K562 (cell line): ENCODE results near the gene DHX58. TPM values are rescaled to one million over a fixed set of nuclear protein-coding genes. Genes with fewer than 3 reads are reported as not detected.

ENCODE experiments used
- BRD9 ChIP-seq: fragments of 450-650 bp; IDR thresholded peaks from 2 replicates; pipeline ENCODE4 v1.6.1; 2018; ENCODE audit warnings: low read depth; ENCODE audit not compliant: partially characterized antibody
- MYC ChIP-seq, 2 experiments: fragments of 250-450 bp in 1 of 2; sonication (Bioruptor Pico) in 1 of 2; IDR thresholded peaks; 2 replicates each; pipeline versions ENCODE4 v1.5.1 to v1.6.1; 2012 to 2021; ENCODE audit warnings: low read depth in 2 of 2, borderline replicate concordance in 1 of 2, improper control_type of control experiment in 1 of 2, low read length in 1 of 2, mild to moderate bottlenecking in 1 of 2, moderate library complexity in 1 of 2
- YY1 ChIP-seq, 3 experiments: IDR thresholded peaks; 2 replicates each; pipeline ENCODE4 v1.6.1; 2011; ENCODE audit warnings: low read length in 2 of 3, mild to moderate bottlenecking in 2 of 3, moderate library complexity in 2 of 3, borderline replicate concordance in 1 of 3, control low read depth in 1 of 3, low read depth in 1 of 3; ENCODE audit not compliant: insufficient read depth in 3 of 3, insufficient replicate concordance in 2 of 3, control insufficient read depth in 1 of 3, insufficient read length in 1 of 3; ENCODE audit errors: extremely low read depth in 1 of 3
- polyA plus RNA-seq, 8 experiments: library from polyadenylated mRNA; depleted of rRNA in 4 of 8; stranded (reverse) in 5 of 8; unstranded in 3 of 8; fragments of >200 nt; fragmentation: Nextera tagmentation in 2 of 8; fragmentation: Illumina TruSeq in 1 of 8; extraction: Ambion mirVana in 2 of 8; extraction: Trizol in 1 of 8; gene quantifications; 2 replicates each; pipeline versions ENCODE4 v1.2.1 to v1.2.3, GENCODE V29; 2011 to 2014; ENCODE audit warnings: inconsistent platforms in 1 of 8, missing spikeins in 1 of 8
- total RNA-seq, 7 experiments: library from RNA; depleted of rRNA in 6 of 7; stranded (reverse); fragments of >200 nt in 6 of 7; fragmentation: Illumina TruSeq in 2 of 7; extraction: Trizol in 2 of 7; gene quantifications; 2 replicates each; pipeline versions ENCODE4 v1.2.1 to v1.2.3, GENCODE V29; 2011 to 2021; ENCODE audit warnings: low replicate concordance in 1 of 7
- TF ChIP-seq, protein P1 (sequence below): fragments of 250-450 bp; sonication (Bioruptor Pico); IDR thresholded peaks from 2 replicates; pipeline ENCODE4 v1.4.0; 2020; ENCODE audit warnings: mild to moderate bottlenecking
- TF ChIP-seq, protein P2 (sequence below): fragments of 250-450 bp; sonication (Bioruptor Pico); IDR thresholded peaks from 2 replicates; pipeline ENCODE4 v1.8.0; 2022; ENCODE audit warnings: moderate library complexity, mild to moderate bottlenecking, inconsistent platforms

DHX58 gene
- total and polyA plus RNA-seq, 9 of the 15 experiments (the other 6 are each of a cell fraction or from before 2014, with no cell fraction given), result 0.15 to 3.0 (median 1.4) TPM

DNA sequence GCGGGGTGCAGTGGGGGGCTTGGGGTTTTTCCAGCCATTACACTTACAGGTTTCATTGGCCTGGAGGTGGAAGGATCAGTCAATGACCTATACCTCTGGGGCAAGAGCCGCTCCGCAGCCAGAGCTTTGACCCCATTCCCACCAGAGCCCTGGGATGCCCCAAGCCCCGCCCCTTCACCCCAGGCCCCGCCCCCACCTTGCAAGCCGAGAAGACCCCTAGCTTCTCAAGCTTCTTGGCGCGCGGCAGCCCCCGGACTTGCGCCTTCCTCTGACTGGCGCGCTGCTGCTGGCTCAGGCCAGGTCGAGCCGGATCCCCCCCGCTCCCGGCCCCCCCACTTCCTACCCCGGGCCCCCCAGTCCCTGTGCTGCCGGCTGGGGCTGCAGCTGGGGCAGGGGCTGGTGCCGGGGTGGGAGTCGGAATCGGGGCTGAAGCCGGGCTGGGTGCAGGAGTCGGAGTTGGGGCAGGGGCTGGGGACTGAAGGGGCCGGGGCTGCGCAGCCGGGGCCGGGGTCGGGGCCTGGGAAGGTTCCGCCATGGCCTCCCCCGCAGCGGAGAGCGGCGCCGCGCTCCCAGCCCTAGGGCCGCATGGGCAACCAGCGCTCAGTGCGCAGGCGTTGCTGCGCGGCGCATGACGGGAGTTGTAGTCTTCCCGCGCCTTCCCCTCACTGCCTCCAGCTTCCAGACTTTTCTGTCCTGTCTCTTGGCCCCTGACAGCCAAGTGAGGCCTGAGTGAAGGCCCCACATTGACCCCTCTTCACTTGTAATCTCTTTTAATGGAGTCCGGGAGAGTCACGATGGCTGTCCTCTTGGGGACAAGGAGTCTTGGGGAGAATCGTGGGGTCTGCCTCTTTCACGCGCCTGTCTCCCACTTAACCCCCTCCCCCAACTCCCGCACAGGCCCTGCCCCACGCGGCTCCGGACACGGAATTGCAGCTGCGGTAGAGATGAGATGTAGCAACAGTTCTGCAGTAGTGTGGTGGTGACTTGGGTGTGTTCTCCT is 8.6 kb upstream of the DHX58 start, which contains the start of gene KAT2A (continued):
- TF ChIP-seq MYC (IDR thresholded peaks at IDR 0.05; ENCODE audit: low read depth, low read length) (peak; percentile 98), MYC (CRISPR knock-in tag; IDR thresholded peaks at IDR 0.05; ENCODE audit: borderline replicate concordance, low read depth) (no peak), BRD9 (no peak), YY1 (IDR thresholded peaks at IDR 0.05; ENCODE audit: borderline replicate concordance in 1 of 3, control insufficient read depth in 1 of 3, extremely low read depth in 1 of 3, insufficient read depth in 3 of 3, insufficient read length in 1 of 3, insufficient replicate concordance in 2 of 3, low read depth in 1 of 3, low read length in 2 of 3) (peak; percentile 43 to 85 (median 71))
- TF ChIP-seq, protein P1, sequence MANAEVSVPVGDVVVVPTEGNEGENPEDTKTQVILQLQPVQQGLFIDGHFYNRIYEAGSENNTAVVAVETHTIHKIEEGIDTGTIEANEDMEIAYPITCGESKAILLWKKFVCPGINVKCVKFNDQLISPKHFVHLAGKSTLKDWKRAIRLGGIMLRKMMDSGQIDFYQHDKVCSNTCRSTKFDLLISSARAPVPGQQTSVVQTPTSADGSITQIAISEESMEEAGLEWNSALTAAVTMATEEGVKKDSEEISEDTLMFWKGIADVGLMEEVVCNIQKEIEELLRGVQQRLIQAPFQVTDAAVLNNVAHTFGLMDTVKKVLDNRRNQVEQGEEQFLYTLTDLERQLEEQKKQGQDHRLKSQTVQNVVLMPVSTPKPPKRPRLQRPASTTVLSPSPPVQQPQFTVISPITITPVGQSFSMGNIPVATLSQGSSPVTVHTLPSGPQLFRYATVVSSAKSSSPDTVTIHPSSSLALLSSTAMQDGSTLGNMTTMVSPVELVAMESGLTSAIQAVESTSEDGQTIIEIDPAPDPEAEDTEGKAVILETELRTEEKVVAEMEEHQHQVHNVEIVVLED (CRISPR knock-in tag), result peak; percentile 61
- TF ChIP-seq, protein P2, sequence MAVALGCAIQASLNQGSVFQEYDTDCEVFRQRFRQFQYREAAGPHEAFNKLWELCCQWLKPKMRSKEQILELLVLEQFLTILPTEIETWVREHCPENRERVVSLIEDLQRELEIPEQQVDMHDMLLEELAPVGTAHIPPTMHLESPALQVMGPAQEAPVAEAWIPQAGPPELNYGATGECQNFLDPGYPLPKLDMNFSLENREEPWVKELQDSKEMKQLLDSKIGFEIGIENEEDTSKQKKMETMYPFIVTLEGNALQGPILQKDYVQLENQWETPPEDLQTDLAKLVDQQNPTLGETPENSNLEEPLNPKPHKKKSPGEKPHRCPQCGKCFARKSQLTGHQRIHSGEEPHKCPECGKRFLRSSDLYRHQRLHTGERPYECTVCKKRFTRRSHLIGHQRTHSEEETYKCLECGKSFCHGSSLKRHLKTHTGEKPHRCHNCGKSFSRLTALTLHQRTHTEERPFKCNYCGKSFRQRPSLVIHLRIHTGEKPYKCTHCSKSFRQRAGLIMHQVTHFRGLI (CRISPR knock-in tag), result no peak
